Left ventricle myocardium superior (tissue), 1 donor: ENCODE results near the gene CTNNA3. TPM values are rescaled to one million over a fixed set of nuclear protein-coding genes. Genes with fewer than 3 reads are reported as not detected.
A peak's percentile ranks its signal among the peaks of the same experiment; 100 is the strongest.

ENCODE experiments used
- ATAC-seq: fragments of 200-7000 bp; cut with Tn5 transposase; one replicate; pipeline ENCODE4 v1.9.1; 2020; ENCODE audit warnings: mild to moderate bottlenecking, moderate library complexity
- DNase-seq: peaks from one replicate; pipeline ENCODE4 v3.0.0-alpha.2; 2020
- intact Hi-C: fragments of 100-400 bp; cut with micrococcal nuclease; formaldehyde crosslinking; loops from one replicate; pipeline ENCODE4 v1.11.0; 2022
- total RNA-seq: library from RNA; stranded (reverse); fragmentation: NEBNext Ultra II Directional; extraction: Animal tissue kit (Norgen Biotek cat#: 25700); gene quantifications from one replicate; pipeline ENCODE4 v1.2.1, GENCODE V29; 2021
- donor health status: DM: no; HTN: yes; CAD: no; lungs with severe emphysema.

Gene CTNNA3
- total RNA-seq, 1 donor from 2014 or later = 130 TPM

- intact Hi-C loops = no loop called here
- DNase-seq (no peak), ATAC-seq (peak; percentile 61)
Observed at GRCh38 chr10:67088036-67088435, 608.0 kb downstream of the CTNNA3 start.

DNA sequence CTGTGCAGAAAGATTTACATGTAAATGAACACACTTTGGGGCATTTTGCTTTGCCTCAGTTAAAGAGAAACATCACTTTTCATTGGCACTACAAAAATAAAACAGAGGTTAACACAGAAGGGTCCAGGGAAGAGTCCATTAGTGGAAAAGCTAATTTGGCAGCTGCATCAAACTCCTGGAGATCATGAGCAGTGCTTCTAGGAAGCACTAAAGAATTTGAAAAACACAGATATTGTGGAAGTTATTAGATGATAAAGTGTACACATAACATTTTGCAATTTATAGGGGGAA lies 608.9 kb downstream of the CTNNA3 start:
- intact Hi-C loops = no loop called here
- DNase-seq (no peak), ATAC-seq (no peak)

GRCh38 chr10:67086327-67087134 lies 609.5 kb downstream of the CTNNA3 start:
- ATAC-seq = peak; percentile 75
- intact Hi-C loops = no loop called here
- no peak for DNase-seq

DNA sequence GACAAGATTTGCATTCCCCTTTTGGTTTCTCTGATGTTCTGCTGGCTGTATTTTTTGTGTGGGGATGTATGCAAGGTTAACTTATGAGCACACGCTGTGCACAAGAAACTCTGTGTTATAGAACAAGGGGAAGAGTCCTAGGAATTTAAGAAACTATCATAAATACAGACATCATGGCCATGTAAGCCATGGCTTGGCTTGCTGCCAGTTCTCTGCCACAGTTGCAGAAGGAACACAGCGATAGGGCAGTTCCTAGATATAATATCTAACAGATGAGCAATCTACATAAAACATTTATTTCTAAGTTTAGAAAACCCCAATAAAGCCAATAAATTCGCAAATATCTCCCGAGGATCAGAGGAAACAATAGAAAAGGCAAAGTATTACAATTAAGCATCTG lies 616.9 kb downstream of the CTNNA3 start:
- ATAC-seq = no peak
- peak; percentile 40 for DNase-seq
- intact Hi-C loops = no loop called here

- intact Hi-C loops = no loop called here
- DNase-seq (no peak), ATAC-seq (no peak)
Observed at GRCh38 chr10:67077376-67077775, 618.6 kb downstream of the CTNNA3 start.

DNA sequence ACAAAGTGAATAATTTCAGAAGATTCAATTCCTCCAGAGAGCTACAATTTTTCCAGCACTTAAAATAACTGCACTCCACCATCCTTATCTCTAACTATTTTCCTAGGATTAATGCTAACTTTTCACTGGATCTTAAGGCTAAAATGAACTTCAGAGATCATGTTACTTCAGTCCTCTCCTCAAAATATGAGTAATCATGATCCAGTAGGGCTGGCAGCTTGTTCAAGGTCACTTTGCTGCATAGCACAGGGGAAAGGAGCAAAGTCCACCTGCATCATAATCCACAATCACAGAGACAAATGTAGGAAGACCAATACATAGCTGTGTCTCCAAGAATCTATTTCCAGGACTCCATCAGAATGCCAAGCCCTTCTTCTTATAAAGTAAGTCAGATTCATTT lies 619.9 kb downstream of the CTNNA3 start:
- intact Hi-C loops = no loop called here
- peak; percentile 82 for ATAC-seq
- no peak for DNase-seq

DNA sequence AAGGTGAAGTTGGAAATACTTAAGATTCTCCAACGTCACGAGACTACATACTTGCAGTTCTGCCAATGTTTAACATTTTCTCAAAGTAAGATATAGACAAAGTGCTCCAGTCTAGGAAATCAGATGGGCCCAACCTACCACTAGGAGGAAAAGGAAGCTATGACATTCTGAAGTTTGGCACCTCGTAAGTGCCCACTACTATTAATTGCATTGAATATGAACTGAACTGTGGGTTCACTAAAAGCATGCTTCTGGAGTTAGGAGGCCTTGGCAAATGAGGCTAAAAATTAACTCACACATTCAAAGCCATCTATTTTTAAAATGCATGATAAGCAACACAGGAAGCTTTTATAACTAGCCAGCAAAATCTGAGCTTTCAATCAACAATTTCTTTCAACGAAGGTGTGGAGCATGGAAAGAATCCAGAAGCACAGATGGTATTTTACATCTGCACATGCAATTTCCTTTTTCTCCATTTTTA lies 620.5 kb downstream of the CTNNA3 start:
- intact Hi-C loops = no loop called here
- peak; percentile 82 for ATAC-seq
- no peak for DNase-seq

DNA sequence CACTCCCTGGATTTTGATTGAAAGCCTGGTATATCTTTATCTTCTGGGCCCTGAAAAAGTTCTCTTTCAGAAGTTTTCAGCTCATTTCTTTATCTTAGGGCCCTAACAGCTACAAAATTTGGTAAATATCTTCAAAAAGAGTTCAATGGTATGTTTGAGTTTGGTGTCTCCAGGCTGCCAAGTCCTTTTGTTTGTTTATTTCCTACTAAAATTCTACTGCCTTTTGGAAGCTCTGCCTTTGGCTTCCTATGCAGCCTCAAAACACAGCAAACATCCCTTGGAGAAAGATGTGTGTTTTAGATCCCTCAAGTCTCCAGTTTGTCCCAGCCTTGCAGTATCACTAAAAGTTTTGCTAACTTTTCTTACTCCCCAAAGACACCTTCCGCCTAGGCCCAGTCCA lies 623.3 kb downstream of the CTNNA3 start:
- no peak for DNase-seq
- ATAC-seq = no peak
- intact Hi-C loops = no loop called here

DNA sequence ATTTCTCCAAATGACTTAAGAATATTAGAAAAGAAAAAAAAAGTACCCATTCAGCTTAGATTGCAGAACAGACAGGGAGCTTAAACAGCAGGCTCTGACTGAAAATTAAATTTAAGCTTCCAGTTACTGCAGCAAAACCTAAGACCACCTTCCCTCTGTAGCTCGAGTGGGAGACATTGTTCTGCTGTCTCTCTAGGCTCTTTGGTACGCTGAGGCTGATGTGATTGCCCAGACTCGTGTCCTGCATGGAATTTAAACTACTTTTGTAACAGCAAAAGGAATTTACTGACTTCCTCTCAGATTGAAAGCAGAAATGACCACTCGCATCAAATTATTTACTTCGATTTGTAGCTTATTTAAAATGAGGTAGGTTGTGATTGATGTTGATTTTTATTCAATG lies 645.6 kb downstream of the CTNNA3 start:
- intact Hi-C loops = no loop called here
- ATAC-seq (no peak), DNase-seq (no peak)

DNA sequence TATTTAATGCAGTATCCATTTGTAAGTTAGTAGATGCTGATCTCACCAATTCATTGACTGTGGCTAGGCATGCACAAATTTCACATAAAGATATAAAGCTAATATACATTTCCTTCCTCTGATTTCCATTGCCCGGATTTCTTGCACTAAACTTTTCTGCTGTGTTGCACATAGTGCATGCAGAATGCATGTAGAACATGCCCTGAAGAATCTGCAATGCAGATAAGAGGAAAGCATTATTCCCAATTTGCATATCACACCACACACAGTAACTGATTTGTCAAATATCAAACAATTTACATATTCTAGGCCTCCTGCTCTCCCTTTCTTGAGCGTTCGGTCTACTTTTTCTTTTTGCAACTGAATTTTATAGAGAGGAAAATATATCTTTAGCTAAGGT lies 646.0 kb downstream of the CTNNA3 start:
- ATAC-seq (no peak), DNase-seq (no peak)
- intact Hi-C loops = no loop called here

DNA sequence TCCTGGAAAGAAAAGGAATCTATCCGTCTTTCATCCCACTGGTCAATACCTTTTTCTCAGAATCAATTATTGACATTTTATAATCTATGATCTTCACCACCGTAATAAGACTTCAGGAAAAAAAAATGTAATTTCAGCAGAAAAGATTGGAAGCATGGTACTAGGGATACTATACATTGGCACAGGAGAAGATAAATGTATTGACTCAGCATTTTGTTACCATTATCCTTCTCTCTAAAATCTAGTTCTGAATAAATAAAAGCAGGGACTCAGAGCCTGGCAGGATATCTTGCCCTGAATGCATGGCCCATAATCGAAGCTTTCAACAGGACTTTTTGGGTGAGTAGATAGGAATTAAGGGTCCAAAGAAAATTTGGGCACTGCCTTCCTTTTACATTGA lies 649.5 kb downstream of the CTNNA3 start:
- no peak for ATAC-seq
- DNase-seq = no peak
- intact Hi-C loops = no loop called here

DNA sequence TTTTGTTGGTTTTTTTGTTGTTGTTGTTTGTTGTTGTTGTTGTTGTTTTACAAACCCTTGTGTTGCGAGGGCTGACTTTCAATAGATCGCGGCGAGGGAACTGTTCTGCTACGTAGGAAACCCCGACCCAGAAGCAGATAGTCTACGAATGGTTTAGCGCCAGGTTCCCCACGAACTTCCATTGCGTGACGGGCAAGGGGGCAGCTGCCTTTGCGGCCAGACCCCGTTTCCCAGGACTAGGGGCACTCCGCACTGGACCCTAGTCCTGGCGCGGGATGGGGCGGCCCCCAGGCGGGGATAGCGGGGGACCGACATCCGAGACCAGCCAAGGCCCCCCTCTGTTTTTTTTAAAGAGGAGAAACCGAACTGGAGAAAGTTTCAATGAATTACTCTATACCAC lies 650.6 kb downstream of the CTNNA3 start:
- DNase-seq (no peak), ATAC-seq (no peak)
- intact Hi-C loops = no loop called here

- intact Hi-C loops = no loop called here
- DNase-seq (no peak), ATAC-seq (no peak)
Observed at GRCh38 chr10:67043041-67043440, 653.0 kb downstream of the CTNNA3 start.

DNA sequence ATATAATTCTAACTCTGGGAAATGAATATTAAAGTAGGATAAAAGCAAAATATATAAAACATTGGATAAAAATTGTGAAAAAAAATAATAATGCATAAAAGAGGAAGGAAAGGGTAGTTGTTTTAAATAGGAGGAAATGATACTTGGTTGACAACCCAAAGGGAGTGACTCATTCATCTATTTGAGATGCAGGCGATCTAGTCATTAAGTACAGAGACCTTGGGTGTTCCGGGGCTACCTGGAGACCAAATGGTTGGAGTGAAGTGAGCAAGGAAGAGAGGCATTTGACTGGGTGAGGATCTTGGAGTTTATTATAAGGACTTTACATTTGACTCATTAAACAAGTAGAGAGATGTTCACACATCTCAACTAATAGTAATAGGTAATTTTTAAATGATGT lies 659.2 kb downstream of the CTNNA3 start:
- DNase-seq = no peak
- no peak for ATAC-seq
- intact Hi-C loops = no loop called here

DNA sequence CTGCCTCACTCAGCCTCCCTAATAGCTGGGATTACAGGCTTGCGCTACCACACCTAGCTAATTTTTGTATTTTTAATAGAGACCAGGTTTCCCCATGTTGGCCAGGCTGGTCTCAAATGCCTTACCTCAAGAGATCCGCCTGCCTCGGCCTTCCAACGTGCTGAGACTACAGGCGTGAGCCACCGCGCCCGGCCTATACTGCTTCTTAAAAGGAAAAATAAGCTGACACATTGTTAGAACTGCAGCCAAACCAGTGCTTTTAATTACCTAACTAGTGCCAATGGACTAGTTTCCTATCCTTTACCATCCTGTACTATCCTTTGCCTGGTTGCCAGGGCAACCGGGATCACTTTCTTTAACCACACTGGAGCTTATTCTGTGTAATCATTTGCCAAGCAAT lies 662.1 kb downstream of the CTNNA3 start:
- ATAC-seq (no peak), DNase-seq (no peak)
- intact Hi-C loops = no loop called here

DNA sequence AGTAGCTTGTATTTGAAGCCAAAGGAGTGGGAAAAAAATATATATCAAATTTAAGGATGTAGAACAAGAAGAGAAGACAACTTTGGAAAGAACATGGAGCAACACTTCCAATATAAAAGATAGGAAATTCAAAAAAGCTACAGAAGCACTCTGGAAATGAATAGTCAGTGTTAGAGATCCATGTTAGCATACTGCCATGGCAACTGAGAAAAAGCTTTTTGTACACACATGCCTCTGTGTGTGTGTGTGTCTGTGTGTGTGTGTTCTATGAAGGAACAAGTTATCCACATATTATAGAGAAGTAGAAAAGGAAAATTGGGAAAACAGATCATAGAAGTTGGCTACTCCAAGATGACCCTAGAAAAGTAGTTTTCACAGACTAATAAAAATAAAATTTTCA lies 673.9 kb downstream of the CTNNA3 start:
- DNase-seq (no peak), ATAC-seq (no peak)
- intact Hi-C loops = no loop called here

DNA sequence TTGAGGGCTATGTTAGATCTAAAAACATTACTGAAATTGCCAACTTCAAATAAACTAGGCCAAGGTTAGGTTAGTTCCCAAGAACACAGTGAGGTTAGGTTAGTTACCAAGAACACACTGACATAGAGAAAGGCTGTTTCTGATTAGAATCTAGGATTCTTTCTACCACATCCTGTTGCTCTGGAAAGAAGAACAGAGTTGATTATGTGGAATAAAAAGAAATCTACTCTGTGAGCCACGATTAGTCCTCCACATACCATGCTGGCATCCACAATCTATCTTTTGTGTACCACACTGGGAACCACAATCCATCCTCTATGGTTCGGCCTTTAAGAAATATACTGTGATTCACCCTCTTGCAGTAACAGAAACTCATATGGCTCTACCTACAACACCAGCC lies 678.8 kb downstream of the CTNNA3 start:
- DNase-seq (no peak), ATAC-seq (no peak)
- intact Hi-C loops = no loop called here

- DNase-seq (no peak), ATAC-seq (no peak)
- intact Hi-C loops = no loop called here
Observed at GRCh38 chr10:67015225-67015624, 680.8 kb downstream of the CTNNA3 start.

GRCh38 chr10:67011981-67012380 lies 684.0 kb downstream of the CTNNA3 start:
- intact Hi-C loops = no loop called here
- DNase-seq = no peak
- no peak for ATAC-seq

- intact Hi-C loops = no loop called here
- ATAC-seq (no peak), DNase-seq (no peak)
Observed at GRCh38 chr10:67011480-67011879, 684.5 kb downstream of the CTNNA3 start.

GRCh38 chr10:67005981-67006380 lies 690.0 kb downstream of the CTNNA3 start:
- intact Hi-C loops = no loop called here
- DNase-seq (no peak), ATAC-seq (no peak)

- ATAC-seq (no peak), DNase-seq (no peak)
- intact Hi-C loops = no loop called here
Observed at GRCh38 chr10:67004690-67005089, 691.3 kb downstream of the CTNNA3 start.
